NCI-H1417 treated with DMSO at 0.1 percent for 48 hours (cell line): ENCODE measurements around the gene AR.
"Not testable (repeated sequence)": the region's sequence is repeated elsewhere in the genome, so short reads cannot be mapped to it uniquely, and the experiment has no call there.

Source experiments
- DNase-seq: peaks from one replicate; lab custom pipeline; 2025; lab: John Stamatoyannopoulos, UW

AR gene

DNA sequence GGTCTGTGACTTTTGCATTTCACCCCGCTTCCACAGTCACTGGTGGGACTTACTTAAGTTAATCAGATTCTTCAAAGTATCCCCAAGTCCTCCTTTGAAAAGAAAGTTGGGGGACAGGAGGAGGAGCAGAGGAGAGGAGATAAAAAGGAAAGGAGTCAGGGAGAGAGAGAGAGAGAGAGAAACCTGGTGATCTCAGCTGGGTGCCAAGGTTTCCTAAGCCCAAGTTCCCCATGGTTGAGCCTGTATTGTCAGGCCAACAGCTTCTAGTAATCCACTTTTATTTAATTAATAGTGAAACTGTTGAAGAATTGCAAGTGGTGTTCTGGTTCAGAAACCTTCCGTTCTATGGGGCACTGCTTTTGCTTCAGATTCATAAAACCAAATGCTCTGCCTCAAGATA, 91.6 kb downstream of the AR start:
- no peak for DNase-seq

DNA sequence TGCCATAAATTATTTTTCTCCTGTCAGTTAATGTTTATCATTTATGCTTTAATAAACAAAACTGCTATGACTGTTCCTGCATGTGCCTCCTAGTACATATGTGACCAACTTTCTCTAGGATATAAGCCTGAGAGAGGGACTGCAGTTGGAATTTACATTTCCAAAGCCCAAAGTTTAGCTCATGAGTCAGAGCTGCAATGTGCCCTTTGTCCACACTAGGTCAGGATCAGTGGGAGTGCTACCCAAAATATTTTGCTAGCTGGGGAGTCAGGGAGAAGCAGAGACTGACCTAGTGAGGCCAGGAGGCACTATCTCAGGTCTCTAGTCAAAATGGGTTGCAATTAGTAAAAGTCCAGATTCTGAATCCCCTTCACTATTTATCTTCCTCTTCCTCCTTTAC, 92.7 kb downstream of the AR start:
- no peak for DNase-seq

DNA sequence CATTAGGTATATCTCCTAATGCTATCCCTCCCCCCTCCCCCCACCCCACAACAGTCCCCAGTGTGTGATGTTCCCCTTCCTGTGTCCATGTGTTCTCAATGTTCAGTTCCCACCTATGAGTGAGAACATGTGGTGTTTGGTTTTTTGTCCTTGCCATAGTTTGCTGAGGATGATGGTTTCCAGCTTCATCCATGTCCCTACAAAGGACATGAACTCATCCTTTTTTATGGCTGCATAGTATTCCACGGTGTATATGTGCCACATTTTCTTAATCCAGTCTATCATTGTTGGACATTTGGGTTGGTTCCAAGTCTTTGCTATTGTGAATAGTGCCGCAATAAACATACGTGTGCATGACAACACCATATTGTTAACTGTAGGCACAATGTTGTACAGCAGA, 93.5 kb downstream of the AR start:
- not testable (repeated sequence) for DNase-seq

DNA sequence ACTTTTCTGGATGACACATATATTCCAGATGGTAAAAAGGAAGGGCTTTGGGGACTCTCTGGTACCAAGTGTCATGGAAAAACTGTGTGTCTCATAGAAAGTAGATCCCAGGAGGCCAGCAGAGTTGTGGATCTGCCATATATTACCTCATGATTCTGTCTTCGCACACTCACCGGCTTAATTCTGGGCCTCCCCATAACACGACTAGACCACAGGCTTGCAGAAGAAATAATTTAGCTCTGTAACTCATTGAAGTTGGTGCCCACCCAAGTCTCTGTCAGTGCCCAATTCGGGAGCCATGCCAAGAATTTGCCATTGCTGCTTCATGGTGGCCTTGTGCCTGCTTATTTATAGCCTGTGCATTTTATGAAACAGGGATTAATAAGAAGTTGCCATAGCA, 104.5 kb downstream of the AR start:
- no peak for DNase-seq

DNA sequence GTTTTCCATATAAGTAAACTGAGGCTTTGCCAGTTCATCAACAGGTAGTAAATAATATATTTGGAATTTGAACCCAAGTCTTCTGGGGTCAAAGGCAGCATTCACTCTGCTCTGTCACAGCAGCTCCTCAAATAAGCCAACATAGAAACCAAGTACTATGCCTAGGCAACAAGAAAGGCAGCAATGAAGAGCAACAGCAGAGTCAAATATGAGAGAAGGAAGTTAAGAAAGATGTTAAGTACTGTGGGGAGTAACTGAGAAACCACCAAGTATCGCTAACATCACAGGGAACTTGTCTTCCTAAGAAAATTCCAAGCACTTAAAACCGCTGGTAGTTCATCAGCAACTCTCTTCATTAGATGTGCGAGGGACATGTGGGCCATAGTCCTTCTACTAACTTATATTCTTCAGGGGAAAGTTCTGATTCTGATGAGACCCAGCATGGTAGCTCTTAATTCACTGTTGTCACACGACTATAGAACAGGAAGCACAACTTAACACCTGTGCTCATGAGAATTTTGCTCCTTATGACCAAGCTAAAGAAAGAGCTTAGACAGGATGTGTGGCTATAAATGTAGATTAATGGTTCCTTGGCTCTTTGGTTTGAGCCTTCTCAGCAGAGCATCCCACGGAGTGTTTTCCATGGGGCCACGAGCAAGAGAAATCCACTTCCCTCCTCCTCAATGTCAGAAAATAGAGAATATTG, 107.8 kb downstream of the AR start:
- DNase-seq: no peak

DNA sequence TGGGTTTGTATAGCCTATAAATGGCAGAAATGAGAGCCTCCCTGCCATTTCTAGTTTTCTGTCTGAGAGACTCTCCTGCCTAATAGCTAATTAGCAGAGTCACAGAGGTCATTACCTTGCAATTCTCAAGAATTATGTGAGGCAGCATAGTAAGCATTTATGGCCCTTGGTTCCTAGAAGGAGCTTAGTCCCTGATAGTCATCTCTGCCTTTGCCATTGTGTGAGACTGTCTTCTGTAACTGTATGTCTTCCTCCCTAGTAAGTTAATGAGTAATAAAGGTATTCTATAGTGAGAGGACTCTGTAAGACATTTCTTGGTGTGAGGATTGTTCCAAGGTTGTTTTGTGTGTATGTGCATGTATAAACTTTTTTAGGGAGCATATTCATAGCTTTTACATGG, 108.7 kb downstream of the AR start:
- DNase-seq: no peak

DNA sequence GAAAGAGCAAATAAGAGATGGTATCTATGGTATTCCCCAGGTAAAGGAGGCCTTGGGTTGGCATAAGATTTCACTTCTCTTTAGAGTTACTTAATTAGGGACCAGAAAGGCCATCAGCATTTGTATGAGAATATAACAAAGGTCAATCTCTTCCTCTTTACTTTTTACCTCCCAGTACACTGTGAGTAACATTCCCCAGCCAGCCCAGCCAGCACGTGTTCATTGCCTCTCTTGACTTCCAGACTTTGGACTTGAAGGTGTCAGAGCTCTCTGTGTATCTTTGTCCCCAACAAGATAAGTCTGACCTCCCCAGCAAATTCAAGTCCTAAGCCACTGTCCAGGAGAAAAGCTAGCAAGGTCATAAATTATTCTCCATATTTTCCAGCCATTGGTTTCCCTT, 110.5 kb downstream of the AR start:
- DNase-seq: no peak

DNA sequence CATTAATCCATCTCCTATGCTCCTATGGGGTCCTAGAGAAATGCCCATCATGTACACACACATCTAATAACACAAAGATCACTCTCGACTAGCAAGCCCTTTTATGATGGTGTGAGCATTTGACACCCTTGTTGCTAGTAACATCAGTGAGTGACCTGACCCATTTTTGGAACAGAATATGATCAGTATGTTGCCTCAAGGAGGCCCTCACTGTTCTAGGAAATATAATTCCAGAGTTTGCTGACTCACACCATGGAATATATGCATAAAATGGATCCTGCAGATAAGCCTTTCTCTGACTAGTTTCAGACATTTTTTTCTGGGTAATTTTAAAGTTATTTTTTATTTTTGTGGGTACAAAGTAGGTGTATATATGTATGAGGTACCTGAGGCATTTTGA, 121.8 kb downstream of the AR start:
- no peak for DNase-seq

DNA sequence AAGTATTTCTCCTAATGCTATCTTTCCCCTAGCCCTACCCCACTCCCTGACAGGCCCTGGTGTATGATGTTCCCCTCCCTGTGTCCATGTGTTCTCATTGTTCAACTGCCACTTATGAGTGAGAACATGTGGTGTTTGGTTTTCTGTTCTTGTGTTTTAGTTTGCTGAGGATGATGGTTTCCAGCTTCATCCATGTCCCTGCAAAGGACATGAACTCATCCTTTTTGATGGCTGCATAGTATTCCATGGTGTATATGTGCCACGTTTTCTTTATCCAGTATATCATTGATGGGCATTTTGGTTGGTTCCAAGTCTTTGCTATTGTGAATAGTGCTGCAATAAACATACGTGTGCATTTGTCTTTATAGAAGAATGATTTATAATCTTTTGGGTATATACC, 126.9 kb downstream of the AR start:
- not testable (repeated sequence) for DNase-seq

DNA sequence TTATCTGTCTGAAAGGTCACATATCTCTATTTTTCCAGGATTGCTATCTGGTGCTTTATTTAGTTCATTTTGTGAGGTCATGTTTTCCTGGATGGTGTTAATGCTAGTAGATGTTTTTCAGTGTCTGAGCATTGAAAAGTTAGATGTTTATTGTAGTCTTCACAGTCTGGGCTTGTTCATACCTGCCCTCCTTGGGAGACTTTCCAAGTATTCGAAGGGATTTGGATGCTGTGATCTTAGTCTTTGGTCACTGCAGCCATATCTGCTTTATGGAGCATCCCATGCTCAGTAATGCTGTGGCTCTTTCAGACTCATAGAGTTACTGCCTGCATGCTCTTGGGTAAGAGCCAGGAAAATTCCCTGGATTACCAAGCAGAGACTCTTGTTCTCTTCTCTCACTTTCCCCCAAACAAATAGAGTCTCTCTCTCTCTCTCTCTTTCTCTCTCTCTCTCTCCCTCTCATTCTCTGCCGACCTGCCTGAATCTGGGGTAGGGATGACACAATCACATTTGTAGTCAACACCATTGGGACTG, 130.0 kb downstream of the AR start:
- no peak for DNase-seq

DNA sequence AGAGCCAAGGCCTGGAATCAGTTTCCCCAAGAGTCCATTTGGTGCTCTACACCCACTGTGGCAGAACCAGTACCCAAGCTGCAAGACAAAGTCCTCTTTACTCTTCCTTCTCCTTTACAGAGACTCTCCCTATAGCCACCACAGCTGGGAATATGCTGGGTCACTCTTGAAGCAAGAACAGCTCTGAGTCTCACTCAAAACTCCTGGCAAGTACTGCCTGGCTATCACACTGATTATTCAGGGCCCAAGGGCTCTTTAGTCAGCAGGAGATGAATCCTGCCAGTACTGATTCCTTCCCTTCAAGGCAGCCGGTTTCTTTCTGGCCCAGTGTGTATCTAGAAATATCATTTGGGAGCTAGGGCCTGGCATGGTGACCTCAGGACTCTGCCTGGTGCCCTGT, 130.9 kb downstream of the AR start:
- DNase-seq: no peak

DNA sequence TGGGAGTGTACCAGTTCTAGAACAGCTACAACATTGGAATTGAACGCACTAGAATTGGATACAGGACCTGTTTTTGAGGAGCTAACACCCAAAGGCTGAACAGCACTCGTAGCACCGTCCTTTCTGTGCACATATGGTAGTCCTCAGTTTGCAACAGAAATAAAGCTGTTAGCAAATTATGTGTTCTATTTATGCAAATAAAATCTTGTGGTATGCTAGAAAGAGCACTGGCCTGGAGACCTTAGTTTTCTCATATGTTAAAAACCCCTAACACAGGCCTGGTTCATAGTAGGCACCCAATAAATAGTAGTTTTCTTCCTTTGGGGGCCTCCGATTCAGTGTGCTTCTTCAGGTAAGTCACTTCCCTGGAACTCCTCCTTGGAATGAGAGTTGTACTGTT, 140.3 kb downstream of the AR start:
- no peak for DNase-seq

DNA sequence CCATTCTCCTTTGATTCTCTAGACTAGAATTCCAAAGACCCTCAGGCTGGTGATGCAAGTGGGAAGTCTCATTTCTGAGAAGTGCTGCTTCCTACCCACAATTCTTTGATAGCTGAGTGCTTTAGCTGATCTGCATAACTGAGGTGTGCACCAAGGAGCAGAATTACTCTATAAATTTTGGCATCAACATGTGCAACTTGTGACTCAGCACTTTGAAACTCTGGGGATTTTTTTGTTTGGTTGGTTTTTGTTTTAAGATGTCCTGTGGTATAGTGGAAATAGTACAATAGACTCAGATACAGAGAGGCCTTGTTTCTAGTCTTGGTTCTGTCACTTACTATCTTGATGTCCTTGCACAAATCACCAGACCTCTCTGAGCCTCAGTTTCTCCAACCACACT, 148.4 kb downstream of the AR start:
- DNase-seq: no peak

DNA sequence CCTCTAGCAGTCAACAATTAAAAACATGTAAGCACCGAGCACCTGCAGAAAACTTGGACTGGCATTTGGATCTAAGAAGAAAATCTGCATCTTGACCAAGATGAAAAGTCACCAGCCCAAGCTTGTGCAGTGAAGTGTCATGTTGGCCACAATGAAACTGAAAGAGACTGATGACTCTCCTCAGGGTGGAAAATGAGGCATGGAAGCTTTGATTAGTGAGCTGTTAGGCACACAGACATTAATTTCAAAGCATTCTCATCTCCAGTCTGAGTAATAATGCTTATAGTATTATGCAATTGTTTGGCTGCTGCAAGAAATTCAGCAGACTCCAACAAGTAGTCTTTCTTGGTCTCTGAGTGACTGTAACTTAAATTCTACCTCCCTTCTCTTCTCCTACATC, 150.1 kb downstream of the AR start:
- no peak for DNase-seq

DNA sequence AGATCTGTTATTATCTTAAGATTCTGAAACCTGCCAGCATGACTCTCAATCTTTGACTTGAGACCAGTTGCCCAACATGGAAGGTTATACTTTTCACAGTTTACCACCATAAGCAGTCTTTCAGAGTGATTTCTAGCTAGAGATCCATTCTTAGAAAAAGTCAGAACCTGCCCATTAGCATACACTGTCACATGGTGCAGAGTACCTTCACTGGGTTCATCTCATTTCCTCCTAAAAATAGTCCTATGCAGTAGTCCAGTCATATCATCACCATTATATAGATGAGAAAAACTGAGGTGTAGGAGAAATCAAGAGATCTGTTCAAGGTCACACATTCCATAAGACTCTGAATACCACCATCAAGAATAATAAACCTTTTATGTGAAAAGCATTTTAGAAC, 153.6 kb downstream of the AR start:
- DNase-seq: no peak

DNA sequence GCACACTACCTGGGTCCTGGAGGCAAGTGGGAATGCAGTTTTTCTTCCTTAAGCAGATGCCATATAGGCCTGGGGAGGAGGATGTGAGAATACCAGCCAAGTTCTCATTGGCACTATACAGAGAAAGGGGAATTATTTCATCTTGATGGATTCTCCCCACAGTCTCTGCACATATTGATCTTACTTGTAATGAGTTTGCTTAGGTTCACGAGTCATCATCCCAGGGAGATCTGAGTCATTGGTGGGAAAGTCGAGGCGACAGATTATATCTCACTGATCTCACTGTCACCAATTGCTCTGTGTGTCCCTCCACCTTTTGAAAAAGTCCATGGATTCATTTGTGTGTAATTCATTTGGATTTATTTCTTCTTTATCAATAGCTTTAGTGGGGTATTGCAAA, 156.8 kb downstream of the AR start:
- no peak for DNase-seq

DNA sequence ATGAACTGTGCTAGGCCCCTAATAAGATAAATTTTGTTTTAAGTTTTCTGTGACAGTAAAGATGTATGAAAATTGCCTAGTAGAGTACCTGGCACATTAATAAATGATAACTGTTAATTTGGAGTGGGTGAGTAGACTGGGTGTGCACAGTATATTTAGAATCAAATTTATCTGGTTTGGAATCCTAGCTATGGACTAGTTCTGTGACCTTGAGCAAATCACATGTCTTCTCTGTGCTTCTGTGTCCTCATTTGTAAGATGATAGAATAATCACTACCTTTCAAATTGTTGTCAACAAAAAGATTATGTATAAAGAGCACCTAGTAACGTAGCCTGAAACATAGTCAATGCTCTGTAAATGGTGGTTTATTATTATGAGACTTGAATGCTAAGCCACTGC, 170.2 kb downstream of the AR start:
- DNase-seq: no peak

DNA sequence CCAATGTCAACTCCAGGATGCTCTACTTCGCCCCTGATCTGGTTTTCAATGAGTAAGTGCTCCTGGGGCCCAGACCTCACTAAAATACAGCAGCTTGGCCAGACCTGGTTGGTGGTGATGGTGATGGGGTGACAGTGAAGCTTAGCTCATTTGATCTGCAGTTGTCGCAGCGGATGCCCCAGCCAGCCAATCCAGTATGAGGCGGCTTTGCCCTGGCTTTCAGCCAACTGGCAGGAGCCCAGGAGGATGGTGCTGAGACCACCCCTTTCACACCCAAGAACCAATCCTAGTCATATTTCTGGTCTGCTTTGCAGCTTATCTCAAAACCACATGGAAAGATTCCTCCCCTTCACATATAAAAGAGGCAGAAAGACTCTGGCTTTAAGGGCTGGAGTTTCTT, 173.8 kb downstream of the AR start:
- DNase-seq: no peak

DNA sequence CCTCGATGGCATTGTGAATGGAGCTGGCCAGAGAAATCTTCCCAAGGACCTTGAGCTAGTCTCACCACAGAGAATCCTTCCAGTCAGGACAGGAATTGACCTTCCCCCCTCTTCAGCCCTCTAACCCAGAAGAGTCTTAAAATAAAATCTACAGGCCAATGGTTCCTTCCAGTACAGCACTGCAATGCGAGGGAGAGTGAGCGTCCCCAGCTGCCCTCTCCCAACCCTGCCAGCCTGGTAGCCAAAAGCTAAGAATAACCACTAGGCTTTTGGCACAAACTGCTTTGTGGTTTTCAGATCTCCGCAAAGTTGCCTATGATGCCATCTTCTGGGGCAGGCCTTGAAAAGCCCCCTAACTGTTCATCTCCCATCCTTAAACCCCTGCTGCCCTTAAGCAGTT, 175.1 kb downstream of the AR start:
- no peak for DNase-seq

DNA sequence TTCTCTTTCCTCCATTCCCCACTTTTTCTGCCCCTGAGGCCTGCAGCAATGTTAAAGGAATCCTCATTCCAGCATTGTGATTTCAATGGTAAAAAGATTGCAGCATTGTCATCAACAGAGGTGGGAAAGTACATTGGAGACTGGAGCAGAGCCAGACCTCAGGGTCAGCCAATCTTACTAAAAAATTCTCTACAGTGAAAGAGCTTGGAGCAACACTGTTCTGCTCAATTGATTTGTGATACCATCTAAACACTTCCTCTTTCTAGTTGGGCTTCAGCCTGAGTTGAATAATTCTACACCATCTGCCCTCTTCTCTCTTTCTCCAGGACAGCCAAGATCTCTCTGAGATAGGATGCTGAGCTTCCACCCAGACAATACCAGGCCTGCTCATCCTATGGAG, 176.5 kb downstream of the AR start:
- DNase-seq: no peak

DNA sequence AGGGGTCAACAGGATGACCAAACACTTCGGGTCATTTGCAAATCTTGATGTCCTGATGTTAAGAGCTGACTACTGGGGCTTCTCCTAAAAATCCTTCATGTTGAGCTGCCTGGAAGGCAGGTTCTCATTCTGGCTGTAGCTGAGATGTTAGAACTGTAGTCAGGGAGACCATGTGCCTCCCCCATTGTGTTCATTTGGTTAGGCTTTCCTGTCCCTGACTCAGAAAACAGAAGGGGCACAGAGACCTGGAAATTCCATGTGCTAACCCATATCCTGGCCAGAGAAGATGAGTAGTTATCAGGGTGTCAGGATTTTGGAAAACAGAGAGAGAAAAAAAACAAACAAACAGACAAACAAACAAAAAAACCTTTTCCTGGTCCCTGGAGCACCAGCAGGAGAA, 177.5 kb downstream of the AR start:
- no peak for DNase-seq

DNA sequence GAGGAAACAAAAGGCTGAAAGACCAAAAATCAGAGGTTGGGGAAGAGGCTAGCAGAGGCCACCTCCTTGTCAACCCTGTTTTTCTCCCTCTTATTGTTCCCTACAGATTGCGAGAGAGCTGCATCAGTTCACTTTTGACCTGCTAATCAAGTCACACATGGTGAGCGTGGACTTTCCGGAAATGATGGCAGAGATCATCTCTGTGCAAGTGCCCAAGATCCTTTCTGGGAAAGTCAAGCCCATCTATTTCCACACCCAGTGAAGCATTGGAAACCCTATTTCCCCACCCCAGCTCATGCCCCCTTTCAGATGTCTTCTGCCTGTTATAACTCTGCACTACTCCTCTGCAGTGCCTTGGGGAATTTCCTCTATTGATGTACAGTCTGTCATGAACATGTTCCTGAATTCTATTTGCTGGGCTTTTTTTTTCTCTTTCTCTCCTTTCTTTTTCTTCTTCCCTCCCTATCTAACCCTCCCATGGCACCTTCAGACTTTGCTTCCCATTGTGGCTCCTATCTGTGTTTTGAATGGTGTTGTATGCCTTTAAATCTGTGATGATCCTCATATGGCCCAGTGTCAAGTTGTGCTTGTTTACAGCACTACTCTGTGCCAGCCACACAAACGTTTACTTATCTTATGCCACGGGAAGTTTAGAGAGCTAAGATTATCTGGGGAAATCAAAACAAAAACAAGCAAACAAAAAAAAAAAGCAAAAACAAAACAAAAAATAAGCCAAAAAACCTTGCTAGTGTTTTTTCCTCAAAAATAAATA, 179.9 kb downstream of the AR start:
- DNase-seq: no peak

DNA sequence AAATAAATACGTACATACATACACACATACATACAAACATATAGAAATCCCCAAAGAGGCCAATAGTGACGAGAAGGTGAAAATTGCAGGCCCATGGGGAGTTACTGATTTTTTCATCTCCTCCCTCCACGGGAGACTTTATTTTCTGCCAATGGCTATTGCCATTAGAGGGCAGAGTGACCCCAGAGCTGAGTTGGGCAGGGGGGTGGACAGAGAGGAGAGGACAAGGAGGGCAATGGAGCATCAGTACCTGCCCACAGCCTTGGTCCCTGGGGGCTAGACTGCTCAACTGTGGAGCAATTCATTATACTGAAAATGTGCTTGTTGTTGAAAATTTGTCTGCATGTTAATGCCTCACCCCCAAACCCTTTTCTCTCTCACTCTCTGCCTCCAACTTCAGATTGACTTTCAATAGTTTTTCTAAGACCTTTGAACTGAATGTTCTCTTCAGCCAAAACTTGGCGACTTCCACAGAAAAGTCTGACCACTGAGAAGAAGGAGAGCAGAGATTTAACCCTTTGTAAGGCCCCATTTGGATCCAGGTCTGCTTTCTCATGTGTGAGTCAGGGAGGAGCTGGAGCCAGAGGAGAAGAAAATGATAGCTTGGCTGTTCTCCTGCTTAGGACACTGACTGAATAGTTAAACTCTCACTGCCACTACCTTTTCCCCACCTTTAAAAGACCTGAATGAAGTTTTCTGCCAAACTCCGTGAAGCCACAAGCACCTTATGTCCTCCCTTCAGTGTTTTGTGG, 180.7 kb downstream of the AR start:
- no peak for DNase-seq
